Stomach smooth muscle (tissue), 2 donors: Measurements from ENCODE around the gene HOXA7.

ENCODE experiments used
- H3K27ac ChIP-seq: one replicate; pipeline ENCODE4 v1.7.0; 2013; ENCODE audit warnings: mild to moderate bottlenecking, low read length, inconsistent platforms
- H3K27me3 ChIP-seq, 2 donors: one replicate each; pipeline ENCODE4 v1.7.0; 2013; ENCODE audit warnings: low read length in 2 of 2; ENCODE audit not compliant: insufficient read depth in 2 of 2, control insufficient read depth in 1 of 2
- H3K36me3 ChIP-seq, 2 donors: one replicate each; pipeline ENCODE4 v1.7.0; 2013; ENCODE audit warnings: low read length in 2 of 2; ENCODE audit not compliant: control insufficient read depth in 2 of 2, insufficient read depth in 2 of 2
- H3K4me1 ChIP-seq: one replicate; pipeline ENCODE4 v1.7.0; 2013; ENCODE audit warnings: low read length; ENCODE audit not compliant: control insufficient read depth, insufficient read depth
- H3K4me3 ChIP-seq, 2 donors: one replicate each; pipeline ENCODE4 v1.7.0; 2013; ENCODE audit warnings: low read length in 2 of 2
- H3K9ac ChIP-seq, 2 donors: one replicate each; pipeline ENCODE4 v1.7.0; 2013; ENCODE audit warnings: low read length in 2 of 2, mild to moderate bottlenecking in 1 of 2
- H3K9me3 ChIP-seq, 2 donors: one replicate each; pipeline ENCODE4 v1.7.0; 2013; ENCODE audit warnings: low read length in 2 of 2; ENCODE audit not compliant: control insufficient read depth in 2 of 2
- donor health status: healthy.
- donor health status: Pancreatic carcinoma.

HOXA7 gene

GRCh38 chr7:27112361-27112760 lies 44.1 kb downstream of the HOXA7 start:
- Histone ChIP-seq H3K27ac (peak overlapping the region; percentile 97), H3K27me3 (no peaks in the 10 kb centered on the region), H3K9ac (peak overlapping the region in 1 of 2 donors; percentile 65), H3K4me3 (peak overlapping the region; percentile 74 to 90), H3K4me1 (peaks cover 47% of the 10 kb centered on the region), H3K9me3 (no peaks in the 10 kb centered on the region), H3K36me3 (no peaks in the 10 kb centered on the region)

- Histone ChIP-seq H3K27ac (peak overlapping the region; percentile 97), H3K4me1 (peaks cover 45% of the 10 kb centered on the region), H3K9ac (peak overlapping the region; percentile 65 to 66), H3K36me3 (no peaks in the 10 kb centered on the region), H3K4me3 (peak overlapping the region; percentile 74 to 90), H3K27me3 (no peaks in the 10 kb centered on the region), H3K9me3 (no peaks in the 10 kb centered on the region)
These were observed 44.7 kb downstream of the HOXA7 start for GRCh38 chr7:27111751-27112277.

GRCh38 chr7:27111042-27111750 lies 45.3 kb downstream of the HOXA7 start:
- Histone ChIP-seq H3K36me3 (no peaks in the 10 kb centered on the region), H3K27me3 (no peaks in the 10 kb centered on the region), H3K9ac (peak overlapping the region; percentile 42 to 66), H3K4me1 (peaks cover 49% of the 10 kb centered on the region), H3K4me3 (peak overlapping the region; percentile 58 to 90), H3K9me3 (no peaks in the 10 kb centered on the region), H3K27ac (peak overlapping the region; percentile 97)

GRCh38 chr7:27110186-27111031 lies 46.1 kb downstream of the HOXA7 start:
- Histone ChIP-seq H3K9ac (peak overlapping the region; percentile 42 to 66), H3K36me3 (no peaks in the 10 kb centered on the region), H3K4me3 (peak overlapping the region; percentile 58 to 96), H3K9me3 (no peaks in the 10 kb centered on the region), H3K27ac (peak overlapping the region; percentile 97), H3K4me1 (peaks cover 53% of the 10 kb centered on the region), H3K27me3 (no peaks in the 10 kb centered on the region)

GRCh38 chr7:27109466-27110185 lies 46.8 kb downstream of the HOXA7 start:
- peak overlapping the region; percentile 97 for H3K27ac ChIP-seq
- H3K9me3 ChIP-seq, result no peaks in the 10 kb centered on the region
- no peaks in the 10 kb centered on the region for H3K27me3 ChIP-seq
- H3K36me3 ChIP-seq, result no peaks in the 10 kb centered on the region
- H3K4me3 ChIP-seq, result peak overlapping the region; percentile 58 to 96
- peaks cover 59% of the 10 kb centered on the region for H3K4me1 ChIP-seq
- peak overlapping the region; percentile 29 to 42 for H3K9ac ChIP-seq

GRCh38 chr7:27108390-27109127 lies 47.9 kb downstream of the HOXA7 start:
- Histone ChIP-seq H3K4me1 (peaks cover 66% of the 10 kb centered on the region), H3K4me3 (peak overlapping the region; percentile 56 to 96), H3K9ac (peak overlapping the region; percentile 86 to 92), H3K27me3 (no peaks in the 10 kb centered on the region), H3K36me3 (no peaks in the 10 kb centered on the region), H3K9me3 (no peaks in the 10 kb centered on the region), H3K27ac (peak overlapping the region; percentile 97)

- H3K9me3 ChIP-seq, result no peaks in the 10 kb centered on the region
- H3K36me3 ChIP-seq, result no peaks in the 10 kb centered on the region
- H3K4me3 ChIP-seq, result peak overlapping the region; percentile 56 to 96
- H3K27me3 ChIP-seq, result no peaks in the 10 kb centered on the region
- H3K9ac ChIP-seq, result peak overlapping the region; percentile 86 to 92
- peak overlapping the region; percentile 97 for H3K27ac ChIP-seq
- H3K4me1 ChIP-seq, result peaks cover 65% of the 10 kb centered on the region
These were observed 48.8 kb downstream of the HOXA7 start for GRCh38 chr7:27107391-27108381.

GRCh38 chr7:27106901-27107240 lies 49.6 kb downstream of the HOXA7 start:
- H3K36me3 ChIP-seq, result no peaks in the 10 kb centered on the region
- peak overlapping the region; percentile 97 for H3K27ac ChIP-seq
- H3K9me3 ChIP-seq, result no peaks in the 10 kb centered on the region
- peaks cover 65% of the 10 kb centered on the region for H3K4me1 ChIP-seq
- peak overlapping the region; percentile 90 to 92 for H3K9ac ChIP-seq
- peak overlapping the region; percentile 96 to 97 for H3K4me3 ChIP-seq
- no peaks in the 10 kb centered on the region for H3K27me3 ChIP-seq

- Histone ChIP-seq H3K9me3 (no peaks in the 10 kb centered on the region), H3K9ac (peak overlapping the region; percentile 90 to 92), H3K36me3 (no peaks in the 10 kb centered on the region), H3K27ac (peak overlapping the region; percentile 97), H3K27me3 (no peaks in the 10 kb centered on the region), H3K4me3 (peak overlapping the region; percentile 96 to 97), H3K4me1 (peaks cover 61% of the 10 kb centered on the region)
These were observed 50.1 kb downstream of the HOXA7 start for GRCh38 chr7:27106181-27106900.
